ENCODE measurements around the gene CCDC112. TPM values are rescaled to one million over a fixed set of nuclear protein-coding genes. Genes with fewer than 3 reads are reported as not detected.

Gene CCDC112
- total RNA-seq, 1 experiment from 2014 or later, result 13.0 TPM

GRCh38 chr5:115335301-115335700 lies 38.8 kb upstream of the CCDC112 start:
- Histone ChIP-seq H3K18ac (ENCODE audit: insufficient read length, low read depth, low read length) (no peak overlapping the region), H3K27me3 (ENCODE audit: insufficient read depth, low read length) (no peaks in the 10 kb centered on the region), H4K8ac (replicated peaks; ENCODE audit: insufficient read length, low read depth, low read length) (no peak overlapping the region), H3K27ac (ENCODE audit: insufficient read length, low read depth, low read length) (no peak overlapping the region), H3K79me1 (ENCODE audit: insufficient read depth, low read depth, low read length, poor library complexity, severe bottlenecking) (no peaks in the 10 kb centered on the region), H2BK15ac (ENCODE audit: low read depth, low read length) (no peak overlapping the region), H4K20me1 (ENCODE audit: control insufficient read depth, insufficient read depth, insufficient read length) (no peaks in the 10 kb centered on the region), H2BK120ac (ENCODE audit: low read depth, low read length, poor library complexity, severe bottlenecking) (no peak overlapping the region), H2BK20ac (ENCODE audit: low read depth, low read length, poor library complexity, severe bottlenecking) (peak overlapping the region; percentile 26), H2AK5ac (ENCODE audit: insufficient read length, low read length) (no peak overlapping the region), H3T11ph (ENCODE audit: low read length) (no peak overlapping the region), H3K9ac (ENCODE audit: extremely low read depth, insufficient read length, low read length) (no peak overlapping the region), H3K9me3 (ENCODE audit: control insufficient read depth, low read depth, low read length) (no peaks in the 10 kb centered on the region), H3K4me2 (ENCODE audit: insufficient read depth, insufficient read length, low read length) (no peak overlapping the region), H2BK5ac (ENCODE audit: insufficient read length, low read length) (no peak overlapping the region), H4K5ac (ENCODE audit: insufficient read length, low read depth, low read length) (no peak overlapping the region), H3K23ac (ENCODE audit: insufficient read length, low read depth, low read length) (no peak overlapping the region), H3K4me1 (ENCODE audit: insufficient read depth, low read length) (no peaks in the 10 kb centered on the region), H3K79me2 (ENCODE audit: insufficient read depth, low read length) (no peaks in the 10 kb centered on the region), H4K91ac (ENCODE audit: insufficient read length, low read depth, low read length) (no peak overlapping the region), H2BK12ac (ENCODE audit: insufficient read length, low read depth, low read length) (no peak overlapping the region), H3K4ac (ENCODE audit: low read depth, low read length) (no peak overlapping the region), H3K23me2 (ENCODE audit: insufficient read length, low read depth, low read length, poor library complexity, severe bottlenecking) (no peaks in the 10 kb centered on the region), H3K56ac (ENCODE audit: insufficient read length, low read depth, low read length) (no peak overlapping the region), H2AFZ (ENCODE audit: low read length) (no peak overlapping the region), H3K14ac (ENCODE audit: insufficient read depth, low read length) (no peak overlapping the region)
- no peaks in the 10 kb centered on the region; the same call in 1 of the 2 replicates for H3K27me3 Mint-ChIP-seq (ENCODE audit: low read depth)
- no peak overlapping the region for H3K4me3 Mint-ChIP-seq
- no CpG with 5 or more reads among the region's 2 CpGs for WGBS (ENCODE audit: extremely low coverage, insufficient read length, low lambda C conversion rate)
- DNase-seq, result no peak
- peaks cover 8 to 12% of the 10 kb centered on the region in 2 experiments; a peak in 3 of 4 replicates for H3K4me1 Mint-ChIP-seq
- H3K9me3 Mint-ChIP-seq, result no peaks in the 10 kb centered on the region
- H3K36me3 Mint-ChIP-seq (ENCODE audit: insufficient read depth in 1 of 3, low read depth in 3 of 3), result peaks cover 0 to 4% (median 2%) of the 10 kb centered on the region in 3 experiments; a peak in 2 of 7 replicates
- TF ChIP-seq CTCF (conservative IDR thresholded peaks at IDR 0.05), result no peak
- no peak overlapping the region for H3K27ac Mint-ChIP-seq

All from H9 (cell line).